Fibroblast of skin of left quadriceps (primary cell): ENCODE measurements around the gene HYAL1.

ENCODE experiments used
- DNase-seq, 2 experiments: peaks; one replicate each; pipeline ENCODE4 v3.0.0-alpha.2; 2013; ENCODE audit warnings: low read depth in 2 of 2

The HYAL1 gene

GRCh38 chr3:50303013-50303815 lies at the start of gene HYAL1:
HYAL1 (minus strand) TSS chr3:50303574; CDS start chr3:50302956, 618 bp downstream.
- no peak for DNase-seq

- DNase-seq, result no peak
These were observed 49.4 kb upstream of the HYAL1 start for GRCh38 chr3:50352781-50353180.

GRCh38 chr3:50351323-50351697 lies 47.9 kb upstream of the HYAL1 start:
- no peak for DNase-seq

- peak; percentile 76 to 79 for DNase-seq
These were observed 47.4 kb upstream of the HYAL1 start, which contains the start of the genes CYB561D2 and NPRL2 for GRCh38 chr3:50350527-50351322. CYB561D2 (plus strand) TSS chr3:50350862; CDS start chr3:50351434, 572 bp downstream. NPRL2 (minus strand) TSS chr3:50350775; CDS start chr3:50350652, 123 bp downstream.

GRCh38 chr3:50350213-50350526 lies 46.8 kb upstream of the HYAL1 start:
- no peak for DNase-seq

GRCh38 chr3:50347187-50347813 lies 43.9 kb upstream of the HYAL1 start:
- peak in 1 of 2 experiments; percentile 53 for DNase-seq

GRCh38 chr3:50345586-50346234 lies 42.3 kb upstream of the HYAL1 start, which contains the start of gene ZMYND10:
ZMYND10 (minus strand) TSS chr3:50345732; CDS start chr3:50345579, 153 bp downstream.
- DNase-seq, result no peak

GRCh38 chr3:50345008-50345407 lies 41.6 kb upstream of the HYAL1 start:
- DNase-seq, result no peak

GRCh38 chr3:50342813-50343633 lies 39.6 kb upstream of the HYAL1 start:
- DNase-seq, result no peak

- no peak for DNase-seq
These were observed 38.7 kb upstream of the HYAL1 start for GRCh38 chr3:50341996-50342650.

- no peak for DNase-seq
These were observed 38.2 kb upstream of the HYAL1 start for GRCh38 chr3:50341537-50341936.

- DNase-seq, result no peak
These were observed 37.3 kb upstream of the HYAL1 start, which contains the start of gene RASSF1 for GRCh38 chr3:50340448-50341329. RASSF1 (minus strand) TSS chr3:50340836; CDS start chr3:50340805, 31 bp downstream.

- no peak for DNase-seq
These were observed 36.7 kb upstream of the HYAL1 start for GRCh38 chr3:50340147-50340447.

GRCh38 chr3:50339485-50340146 lies 36.2 kb upstream of the HYAL1 start:
- no peak for DNase-seq

GRCh38 chr3:50338965-50339364 lies 35.6 kb upstream of the HYAL1 start:
- no peak for DNase-seq

- peak; percentile 97 for DNase-seq
These were observed 33.9 kb upstream of the HYAL1 start for GRCh38 chr3:50337175-50337861.

GRCh38 chr3:50336452-50337174 lies 33.2 kb upstream of the HYAL1 start:
- DNase-seq, result no peak
